ENCODE measurements around the gene SLMAP. TPM values are rescaled to one million over a fixed set of nuclear protein-coding genes. Genes with fewer than 3 reads are reported as not detected.

SLMAP gene
- polyA plus RNA-seq, 1 experiment, result 40.2 TPM

GRCh38 chr3:57788624-57789018, 32.5 kb downstream of the SLMAP start:
- ChIA-PET CTCF (no interaction called here), POLR2A (no interaction called here)
- Histone ChIP-seq H3K27ac (ENCODE audit: low read depth, low read length) (no peak overlapping the region), H3K4me3 (ENCODE audit: low read depth, low read length) (no peak overlapping the region), H3K27me3 (ENCODE audit: control insufficient read depth, insufficient read depth, low read length) (no peaks in the 10 kb centered on the region), H3K9me3 (ENCODE audit: control insufficient read depth, insufficient read depth, low read length) (no peaks in the 10 kb centered on the region)
- TF ChIP-seq CTCF (IDR thresholded peaks at IDR 0.05; ENCODE audit: low read depth, low read length), result no peak
- DNase-seq (ENCODE audit: low read depth, low spot score), result no peak

GRCh38 chr3:57791245-57791644, 35.1 kb downstream of the SLMAP start:
- TF ChIP-seq CTCF (IDR thresholded peaks at IDR 0.05; ENCODE audit: low read depth, low read length), result no peak
- POLR2A ChIA-PET, result no interaction called here
- no peaks in the 10 kb centered on the region for H3K27me3 ChIP-seq (ENCODE audit: control insufficient read depth, insufficient read depth, low read length)
- CTCF ChIA-PET, result no interaction called here
- no peaks in the 10 kb centered on the region for H3K9me3 ChIP-seq (ENCODE audit: control insufficient read depth, insufficient read depth, low read length)
- no peak overlapping the region for H3K4me3 ChIP-seq (ENCODE audit: low read depth, low read length)
- no peak overlapping the region for H3K27ac ChIP-seq (ENCODE audit: low read depth, low read length)
- DNase-seq (ENCODE audit: low read depth, low spot score), result no peak

- Histone ChIP-seq H3K27ac (ENCODE audit: low read depth, low read length) (no peak overlapping the region), H3K27me3 (ENCODE audit: control insufficient read depth, insufficient read depth, low read length) (no peaks in the 10 kb centered on the region), H3K9me3 (ENCODE audit: control insufficient read depth, insufficient read depth, low read length) (no peaks in the 10 kb centered on the region), H3K4me3 (ENCODE audit: low read depth, low read length) (no peak overlapping the region)
- CTCF ChIA-PET, result interaction anchor here (0.6 kb wide), 1 partner anchor 37 kb away, joined by 4 read pairs; no protein-coding TSS in a partner anchor
- no peak for DNase-seq (ENCODE audit: low read depth, low spot score)
- POLR2A ChIA-PET, result no interaction called here
- TF ChIP-seq CTCF (IDR thresholded peaks at IDR 0.05; ENCODE audit: low read depth, low read length), result no peak
Measured at GRCh38 chr3:57792198-57792597, 36.1 kb downstream of the SLMAP start.

GRCh38 chr3:57793737-57794187, 37.7 kb downstream of the SLMAP start:
- peak overlapping the region; percentile 41 for H3K27ac ChIP-seq (ENCODE audit: low read depth, low read length)
- TF ChIP-seq CTCF (IDR thresholded peaks at IDR 0.05; ENCODE audit: low read depth, low read length), result no peak
- ChIA-PET CTCF (no interaction called here), POLR2A (no interaction called here)
- no peak overlapping the region for H3K4me3 ChIP-seq (ENCODE audit: low read depth, low read length)
- no peak for DNase-seq (ENCODE audit: low read depth, low spot score)
- H3K27me3 ChIP-seq (ENCODE audit: control insufficient read depth, insufficient read depth, low read length), result no peaks in the 10 kb centered on the region
- no peaks in the 10 kb centered on the region for H3K9me3 ChIP-seq (ENCODE audit: control insufficient read depth, insufficient read depth, low read length)

GRCh38 chr3:57794501-57794900, 38.4 kb downstream of the SLMAP start:
- Histone ChIP-seq H3K4me3 (ENCODE audit: low read depth, low read length) (no peak overlapping the region), H3K9me3 (ENCODE audit: control insufficient read depth, insufficient read depth, low read length) (no peaks in the 10 kb centered on the region), H3K27me3 (ENCODE audit: control insufficient read depth, insufficient read depth, low read length) (no peaks in the 10 kb centered on the region), H3K27ac (ENCODE audit: low read depth, low read length) (no peak overlapping the region)
- DNase-seq (ENCODE audit: low read depth, low spot score), result no peak
- no peak for TF ChIP-seq CTCF (IDR thresholded peaks at IDR 0.05; ENCODE audit: low read depth, low read length)
- POLR2A ChIA-PET, result no interaction called here
- CTCF ChIA-PET, result no interaction called here
